Vagina (tissue), 2 donors: ENCODE data around the gene ABCC2. TPM values are rescaled to one million over a fixed set of nuclear protein-coding genes. Genes with fewer than 3 reads are reported as not detected.

ENCODE experiments used
- DNase-seq, 2 donors: peaks; one replicate each; pipeline ENCODE4 v3.0.0-alpha.2; 2017; ENCODE audit errors: extremely low spot score in 2 of 2
- H3K27ac ChIP-seq: fragments of 200-600 bp; sonication (generic); one replicate; pipeline ENCODE4 v1.5.1; 2019
- H3K27me3 ChIP-seq: fragments of 200-600 bp; sonication (generic); one replicate; pipeline ENCODE4 v1.5.1; 2019
- H3K36me3 ChIP-seq, 2 donors: fragments of 200-600 bp; sonication (generic); one replicate each; pipeline ENCODE4 v1.5.1; 2017 to 2019
- H3K4me1 ChIP-seq: fragments of 200-600 bp; sonication (generic); one replicate; pipeline ENCODE4 v1.5.1; 2019
- H3K4me3 ChIP-seq, 2 donors: fragments of 200-600 bp; sonication (generic); 1 replicate in 1 of 2; 2 replicates in 1 of 2; pipeline ENCODE4 v1.5.1; 2016 to 2019
- H3K9me3 ChIP-seq: fragments of 200-600 bp; sonication (generic); one replicate; pipeline ENCODE4 v1.5.1; 2019
- CTCF ChIP-seq, 3 experiments: fragments of 450-650 bp in 2 of 3; fragments of 200-600 bp in 1 of 3; sonication (generic) in 1 of 3; IDR thresholded peaks; one replicate each; pipeline ENCODE4 v1.5.1; 2017 to 2019; ENCODE audit warnings: antibody characterized with exemption in 3 of 3, mild to moderate bottlenecking in 2 of 3, moderate library complexity in 2 of 3
- POLR2A ChIP-seq, 2 donors: fragments of 450-650 bp; IDR thresholded peaks; one replicate each; pipeline ENCODE4 v1.6.1; 2017; ENCODE audit warnings: antibody characterized with exemption in 2 of 2, mild to moderate bottlenecking in 2 of 2, moderate library complexity in 2 of 2
- POLR2AphosphoS5 ChIP-seq, 2 donors: sonication (generic); formaldehyde crosslinking; IDR thresholded peaks; one replicate each; pipeline ENCODE4 v1.9.0; 2017; ENCODE audit warnings: antibody characterized with exemption in 2 of 2, mild to moderate bottlenecking in 2 of 2, low read depth in 1 of 2; ENCODE audit not compliant: insufficient read depth in 1 of 2
- intact Hi-C: fragments of 100-400 bp; cut with DNase I; formaldehyde crosslinking; loops from one replicate; pipeline ENCODE4 v1.15.1; 2023
- total RNA-seq: library from RNA; depleted of rRNA; stranded (reverse); fragments of >200 nt; gene quantifications from one replicate; pipeline ENCODE4 v1.2.3, GENCODE V29; 2016

ABCC2 gene
- total RNA-seq, 1 donor from 2014 or later: 1.7 TPM

- no peak for TF ChIP-seq POLR2AphosphoS5 (IDR thresholded peaks at IDR 0.05; ENCODE audit: insufficient read depth in 1 of 2, low read depth in 1 of 2)
- TF ChIP-seq CTCF (IDR thresholded peaks at IDR 0.05): no peak
- TF ChIP-seq POLR2A (IDR thresholded peaks at IDR 0.05): no peak
- Histone ChIP-seq H3K9me3 (no peaks in the 10 kb centered on the region), H3K36me3 (no peaks in the 10 kb centered on the region), H3K27ac (no peak overlapping the region), H3K4me3 (no peak overlapping the region), H3K27me3 (no peaks in the 10 kb centered on the region), H3K4me1 (no peaks in the 10 kb centered on the region)
- DNase-seq: no peak
- intact Hi-C loops: no loop called here
Measured at GRCh38 chr10:99869581-99870122, 87.2 kb downstream of the ABCC2 start.

- H3K36me3 ChIP-seq: no peaks in the 10 kb centered on the region
- intact Hi-C loops: no loop called here
- TF ChIP-seq POLR2AphosphoS5 (IDR thresholded peaks at IDR 0.05; ENCODE audit: insufficient read depth in 1 of 2, low read depth in 1 of 2): no peak
- TF ChIP-seq POLR2A (IDR thresholded peaks at IDR 0.05): no peak
- no peak for TF ChIP-seq CTCF (IDR thresholded peaks at IDR 0.05)
Measured at GRCh38 chr10:99870123-99870730, 87.8 kb downstream of the ABCC2 start.

GRCh38 chr10:99872367-99873162 is 90.1 kb downstream of the ABCC2 start:
- intact Hi-C loops: no loop called here
- no peak overlapping the region for H3K4me3 ChIP-seq
- TF ChIP-seq POLR2AphosphoS5 (IDR thresholded peaks at IDR 0.05; ENCODE audit: insufficient read depth in 1 of 2, low read depth in 1 of 2) (no peak), CTCF (IDR thresholded peaks at IDR 0.05) (no peak), POLR2A (IDR thresholded peaks at IDR 0.05) (no peak)
- no peaks in the 10 kb centered on the region for H3K27me3 ChIP-seq
- no peak for DNase-seq
- H3K27ac ChIP-seq: no peak overlapping the region
- H3K9me3 ChIP-seq: no peaks in the 10 kb centered on the region
- H3K36me3 ChIP-seq: peaks cover 0 to 21% of the 10 kb centered on the region in 2 donors
- H3K4me1 ChIP-seq: no peaks in the 10 kb centered on the region

More at GRCh38 chr10:99870123-99870730, 87.8 kb downstream of the ABCC2 start:
- Histone ChIP-seq H3K4me1 (no peaks in the 10 kb centered on the region), H3K27me3 (no peaks in the 10 kb centered on the region), H3K4me3 (no peak overlapping the region), H3K9me3 (no peaks in the 10 kb centered on the region), H3K27ac (no peak overlapping the region)
- no peak for DNase-seq

GRCh38 chr10:99873846-99874245 is 91.4 kb downstream of the ABCC2 start:
- TF ChIP-seq CTCF (IDR thresholded peaks at IDR 0.05): no peak
- TF ChIP-seq POLR2AphosphoS5 (IDR thresholded peaks at IDR 0.05; ENCODE audit: insufficient read depth in 1 of 2, low read depth in 1 of 2): no peak
- TF ChIP-seq POLR2A (IDR thresholded peaks at IDR 0.05): no peak
- no peak for DNase-seq
- H3K27ac ChIP-seq: no peak overlapping the region
- no peaks in the 10 kb centered on the region for H3K4me1 ChIP-seq
- intact Hi-C loops: no loop called here
- no peaks in the 10 kb centered on the region for H3K9me3 ChIP-seq
- H3K36me3 ChIP-seq: peaks cover 0 to 33% of the 10 kb centered on the region in 2 donors
- H3K4me3 ChIP-seq: no peak overlapping the region
- no peaks in the 10 kb centered on the region for H3K27me3 ChIP-seq
